Heart left ventricle (tissue), 16 donors: ENCODE measurements around the gene SERPINH1. TPM values are rescaled to one million over a fixed set of nuclear protein-coding genes. Genes with fewer than 3 reads are reported as not detected.

Experiments used
- ATAC-seq, 4 donors: fragments of 200-7000 bp; cut with Tn5 transposase; one replicate each; pipeline ENCODE4 v1.9.1; 2020 to 2022; ENCODE audit warnings: moderate library complexity in 4 of 4, mild to moderate bottlenecking in 3 of 4, moderate number of reproducible peaks in 1 of 4
- DNase-seq, 5 donors: peaks; one replicate each; pipeline ENCODE4 v3.0.0-alpha.2; 2020
- H3K27ac ChIP-seq, 12 donors: fragments of 200-600 bp; sonication (generic) in 4 of 12; one replicate each; pipeline versions ENCODE4 v1.5.0 to v1.8.0; 2016 to 2022; ENCODE audit warnings: mild to moderate bottlenecking in 2 of 12
- H3K27me3 ChIP-seq, 9 donors: fragments of 200-600 bp; sonication (generic) in 2 of 9; one replicate each; pipeline versions ENCODE4 v1.5.1 to v1.8.0; 2016 to 2022; ENCODE audit warnings: mild to moderate bottlenecking in 3 of 9
- H3K36me3 ChIP-seq, 9 donors: fragments of 200-600 bp; sonication (generic) in 2 of 9; one replicate each; pipeline versions ENCODE4 v1.5.0 to v1.8.0; 2018 to 2022; ENCODE audit warnings: mild to moderate bottlenecking in 2 of 9
- H3K4me1 ChIP-seq, 12 donors: fragments of 200-600 bp; sonication (generic) in 4 of 12; one replicate each; pipeline versions ENCODE4 v1.5.0 to v1.8.0; 2016 to 2022; ENCODE audit warnings: mild to moderate bottlenecking in 3 of 12
- H3K4me3 ChIP-seq, 12 donors: fragments of 200-600 bp; sonication (generic) in 4 of 12; one replicate each; pipeline versions ENCODE4 v1.5.0 to v1.8.0; 2017 to 2022; ENCODE audit warnings: mild to moderate bottlenecking in 9 of 12, moderate library complexity in 4 of 12
- H3K9me3 ChIP-seq, 12 donors: fragments of 200-600 bp; sonication (generic) in 4 of 12; one replicate each; pipeline versions ENCODE4 v1.5.0 to v1.8.0; 2016 to 2022; ENCODE audit warnings: mild to moderate bottlenecking in 1 of 12
- POLR2A ChIP-seq, 2 donors: fragments of 450-650 bp; IDR thresholded peaks; one replicate each; pipeline ENCODE4 v1.6.1; 2017; ENCODE audit warnings: antibody characterized with exemption in 2 of 2, mild to moderate bottlenecking in 2 of 2, moderate library complexity in 2 of 2
- WGBS, 4 donors: extraction: QIAGEN DNeasy Blood & Tissue Kit in 2 of 4; methylation state at CpG; one replicate each; pipeline versions ENCODE4 v1.1.5 to v1.1.7; 2013 to 2018; 5-methylcytosine and 5-hydroxymethylcytosine counted together
- intact Hi-C, 10 donors: fragments of 100-400 bp; cut with DNase I; formaldehyde crosslinking; loops; one replicate each; pipeline versions ENCODE4 v1.11.1 to v1.14.2; 2022
- polyA plus RNA-seq, 2 donors: library from polyadenylated mRNA; stranded (reverse); fragments of 200-250 nt; gene quantifications; one replicate each; pipeline ENCODE4 v1.2.3, GENCODE V29; 2013
- total RNA-seq, 9 donors: library from RNA; depleted of rRNA in 2 of 9; stranded (reverse); fragments of >200 nt in 2 of 9; fragmentation: NEBNext Ultra II Directional in 3 of 9; extraction: Animal tissue kit (Norgen Biotek cat#: 25700) in 3 of 9; gene quantifications; one replicate each; pipeline versions ENCODE4 v1.1.0 to v1.2.4, GENCODE V29; 2016 to 2023
- TF ChIP-seq, protein P1 (sequence below), 12 donors: fragments of 200-600 bp; sonication (generic) in 4 of 12; IDR thresholded peaks; one replicate each; pipeline versions ENCODE4 v1.5.0 to v1.8.0; 2018 to 2022; ENCODE audit warnings: antibody characterized with exemption in 12 of 12, mild to moderate bottlenecking in 5 of 12
- donor health status: ischemic (EF 13 %, LVEDD 7.1; RV severe dilation, severe dysfunction).
- donor health status: healthy with polysubstance abuse.
- donor health status: DM: no; HTN: yes; CAD: no.
- donor health status: DM: no; HTN: no; CAD: no.
- donor health status: ischemic (EF 25% LVEDD 6.9; RV normal size, moderate dysfunction).
- donor health status: ischemic (EF 25% LVEDD 5.7; RV mildly dilated, moderate dysfunction).
- donor health status: healthy.
- donor health status: DM: yes; HTN: yes; CAD: no.
- donor health status: ischemic (EF 35%, LVEDD 5.7; RV mildly dilated, moderate dysfunction).
- donor health status: nonischemic (EF 11% LVEDD 7.7; RV severe dilation, severe dysfunction).
- donor health status: DM: yes; HTN: yes; CAD: no.
- donor health status: PGD.
- donor health status: ischemic (EF 29% LVEDD 5.4; RV normal size, mild dysfunction).
- donor health status: nonischemic (EF 23%, LVEDD 6.1; RV moderate dilation, normal function).

The SERPINH1 gene
- total and polyA plus RNA-seq, 11 donors, result 32.5 to 211 (median 71.8) TPM

DNA sequence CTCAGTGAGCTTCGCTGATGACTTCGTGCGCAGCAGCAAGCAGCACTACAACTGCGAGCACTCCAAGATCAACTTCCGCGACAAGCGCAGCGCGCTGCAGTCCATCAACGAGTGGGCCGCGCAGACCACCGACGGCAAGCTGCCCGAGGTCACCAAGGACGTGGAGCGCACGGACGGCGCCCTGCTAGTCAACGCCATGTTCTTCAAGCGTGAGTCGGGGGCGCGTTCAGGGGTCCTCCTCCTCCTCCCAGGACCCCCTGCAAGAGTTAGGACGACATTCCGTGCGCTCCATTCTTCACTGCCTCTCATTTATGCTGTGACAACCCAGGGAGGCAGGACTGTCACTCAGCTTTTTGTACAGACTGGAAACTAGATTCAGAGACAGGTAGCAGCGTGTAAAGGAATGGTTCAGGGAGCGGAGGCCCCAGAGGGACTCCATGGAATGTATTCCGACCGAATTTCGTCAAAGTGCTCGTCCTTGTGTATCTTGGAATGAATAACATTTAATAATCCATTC is 4.8 kb downstream of the SERPINH1 start:
- H3K27ac ChIP-seq, result peak overlapping the region in 2 of 12 donors; percentile 93 to 100
- WGBS, 4 donors, result 82 to 89% (median 86%) methylated on average over 18 to 34 of the region's 34 CpGs
- H3K27me3 ChIP-seq, result no peaks in the 10 kb centered on the region
- DNase-seq, result peak in 1 of 5 donors; percentile 19
- intact Hi-C loops, result loop anchor here in 1 of 10 donors (1.0 kb wide), 1 partner anchor 17 kb away; no protein-coding TSS in a partner anchor
- no peaks in the 10 kb centered on the region for H3K9me3 ChIP-seq
- no peak for TF ChIP-seq POLR2A (IDR thresholded peaks at IDR 0.05)
- TF ChIP-seq, protein P1, sequence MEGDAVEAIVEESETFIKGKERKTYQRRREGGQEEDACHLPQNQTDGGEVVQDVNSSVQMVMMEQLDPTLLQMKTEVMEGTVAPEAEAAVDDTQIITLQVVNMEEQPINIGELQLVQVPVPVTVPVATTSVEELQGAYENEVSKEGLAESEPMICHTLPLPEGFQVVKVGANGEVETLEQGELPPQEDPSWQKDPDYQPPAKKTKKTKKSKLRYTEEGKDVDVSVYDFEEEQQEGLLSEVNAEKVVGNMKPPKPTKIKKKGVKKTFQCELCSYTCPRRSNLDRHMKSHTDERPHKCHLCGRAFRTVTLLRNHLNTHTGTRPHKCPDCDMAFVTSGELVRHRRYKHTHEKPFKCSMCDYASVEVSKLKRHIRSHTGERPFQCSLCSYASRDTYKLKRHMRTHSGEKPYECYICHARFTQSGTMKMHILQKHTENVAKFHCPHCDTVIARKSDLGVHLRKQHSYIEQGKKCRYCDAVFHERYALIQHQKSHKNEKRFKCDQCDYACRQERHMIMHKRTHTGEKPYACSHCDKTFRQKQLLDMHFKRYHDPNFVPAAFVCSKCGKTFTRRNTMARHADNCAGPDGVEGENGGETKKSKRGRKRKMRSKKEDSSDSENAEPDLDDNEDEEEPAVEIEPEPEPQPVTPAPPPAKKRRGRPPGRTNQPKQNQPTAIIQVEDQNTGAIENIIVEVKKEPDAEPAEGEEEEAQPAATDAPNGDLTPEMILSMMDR (IDR thresholded peaks at IDR 0.05), result no peak
- peaks cover 9 to 81% (median 59%) of the 10 kb centered on the region in 12 donors for H3K4me1 ChIP-seq
- no peak for ATAC-seq
- peaks cover 6 to 72% (median 63%) of the 10 kb centered on the region in 9 donors for H3K36me3 ChIP-seq
- no peak overlapping the region for H3K4me3 ChIP-seq

DNA sequence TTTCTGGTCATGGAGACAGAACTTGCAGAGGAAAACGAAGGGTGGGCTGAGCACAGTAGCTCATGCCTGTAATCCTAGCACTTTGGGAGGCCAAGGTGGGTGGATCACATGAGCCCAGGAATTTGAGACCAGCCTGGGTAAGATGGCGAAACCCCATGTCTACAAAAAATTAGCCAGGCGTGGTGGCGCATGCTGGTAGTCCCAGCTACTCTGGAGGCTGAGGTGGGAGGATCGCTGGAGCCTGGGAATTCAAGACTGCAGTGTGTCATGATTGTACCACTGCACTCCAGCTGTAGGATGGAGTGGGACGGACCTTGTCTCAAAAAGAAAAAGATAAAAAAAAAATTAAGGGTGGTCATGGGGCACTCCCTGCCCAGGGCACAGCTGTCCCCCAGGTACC is 5.9 kb downstream of the SERPINH1 start:
- Histone ChIP-seq H3K4me1 (peaks cover 9 to 93% (median 65%) of the 10 kb centered on the region in 12 donors), H3K27me3 (no peaks in the 10 kb centered on the region), H3K9me3 (no peaks in the 10 kb centered on the region), H3K27ac (peak overlapping the region in 3 of 12 donors; percentile 5 to 100 (median 24)), H3K36me3 (peaks cover 6 to 83% (median 74%) of the 10 kb centered on the region in 9 donors), H3K4me3 (no peak overlapping the region)
- ATAC-seq (no peak), DNase-seq (peak in 1 of 5 donors; percentile 8)
- intact Hi-C loops, result no loop called here
- no peak for TF ChIP-seq POLR2A (IDR thresholded peaks at IDR 0.05)
- TF ChIP-seq, protein P1 (IDR thresholded peaks at IDR 0.05), result no peak
- WGBS, 4 donors, result 83 to 90% (median 87%) methylated on average over 6 of the region's 6 CpGs

DNA sequence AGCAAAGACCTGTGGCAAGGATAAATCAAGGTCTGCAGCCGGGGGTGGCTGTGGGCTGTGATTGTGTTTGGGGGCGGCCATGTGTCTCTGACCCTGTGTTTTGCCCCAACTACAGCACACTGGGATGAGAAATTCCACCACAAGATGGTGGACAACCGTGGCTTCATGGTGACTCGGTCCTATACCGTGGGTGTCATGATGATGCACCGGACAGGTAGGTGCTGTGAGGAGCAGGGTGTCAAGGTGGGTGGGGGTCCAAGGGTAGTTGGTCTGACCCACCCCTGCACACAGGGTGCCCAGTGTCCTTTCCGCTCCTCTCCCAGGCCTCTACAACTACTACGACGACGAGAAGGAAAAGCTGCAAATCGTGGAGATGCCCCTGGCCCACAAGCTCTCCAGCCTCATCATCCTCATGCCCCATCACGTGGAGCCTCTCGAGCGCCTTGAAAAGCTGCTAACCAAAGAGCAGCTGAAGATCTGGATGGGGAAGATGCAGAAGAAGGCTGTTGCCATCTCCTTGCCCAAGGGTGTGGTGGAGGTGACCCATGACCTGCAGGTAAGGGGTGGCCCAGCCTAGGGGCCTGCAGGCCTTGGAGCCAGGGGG is 6.7 kb downstream of the SERPINH1 start:
- peaks cover 9 to 90% (median 63%) of the 10 kb centered on the region in 12 donors for H3K4me1 ChIP-seq
- H3K27me3 ChIP-seq, result no peaks in the 10 kb centered on the region
- H3K27ac ChIP-seq, result peak overlapping the region in 2 of 12 donors; percentile 5 to 100
- H3K9me3 ChIP-seq, result no peaks in the 10 kb centered on the region
- H3K36me3 ChIP-seq, result peaks cover 6 to 91% (median 80%) of the 10 kb centered on the region in 9 donors
- no peak overlapping the region for H3K4me3 ChIP-seq
- 79 to 87% (median 82%) methylated on average over 13 to 14 of the region's 14 CpGs for WGBS, 4 donors
- ATAC-seq, result no peak
- DNase-seq, result peak in 2 of 5 donors; percentile 19 to 31
- intact Hi-C loops, result no loop called here
- TF ChIP-seq, protein P1 (IDR thresholded peaks at IDR 0.05), result no peak
- TF ChIP-seq POLR2A (IDR thresholded peaks at IDR 0.05), result no peak

DNA sequence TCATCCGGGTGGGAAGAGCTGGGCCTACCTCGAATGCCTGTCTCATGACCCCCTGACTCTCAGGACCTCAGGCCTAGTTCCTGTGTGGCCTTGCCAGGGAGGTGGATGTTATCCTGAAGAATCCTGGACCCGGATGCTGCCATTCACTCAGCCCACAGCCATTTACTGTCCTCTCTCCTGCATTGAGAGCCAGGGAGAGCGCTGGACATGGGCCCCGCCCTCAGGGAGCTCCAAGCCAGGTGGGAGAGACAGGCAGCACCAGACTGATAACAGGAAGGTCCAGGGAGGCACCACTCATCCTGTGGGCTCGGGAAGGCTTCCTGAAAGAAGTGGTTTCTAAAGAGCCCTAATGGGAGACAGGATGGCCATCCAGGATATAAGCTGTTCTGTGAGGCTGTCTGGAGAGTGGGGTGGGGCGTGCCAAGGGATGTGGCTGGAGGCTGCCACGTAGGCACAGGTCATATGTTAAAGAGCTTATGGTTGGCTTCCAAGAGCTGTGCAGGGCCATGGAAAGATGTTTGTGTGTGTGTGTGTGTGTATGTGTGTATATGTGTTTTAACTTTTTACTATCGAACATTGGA is 8.6 kb downstream of the SERPINH1 start:
- no peak for ATAC-seq
- Histone ChIP-seq H3K4me1 (peaks cover 3 to 71% (median 44%) of the 10 kb centered on the region in 12 donors), H3K27me3 (no peaks in the 10 kb centered on the region), H3K4me3 (no peak overlapping the region), H3K36me3 (peaks cover 6 to 90% (median 83%) of the 10 kb centered on the region in 9 donors), H3K9me3 (no peaks in the 10 kb centered on the region), H3K27ac (peak overlapping the region in 2 of 12 donors; percentile 6 to 38)
- intact Hi-C loops, result no loop called here
- TF ChIP-seq, protein P1 (IDR thresholded peaks at IDR 0.05), result no peak
- no peak for TF ChIP-seq POLR2A (IDR thresholded peaks at IDR 0.05)
- 48 to 59% (median 53%) methylated on average over 9 of the region's 9 CpGs for WGBS, 4 donors
- DNase-seq, result no peak
